Transverse colon (tissue), 4 donors: ENCODE measurements around the gene CHMP3. TPM values are rescaled to one million over a fixed set of nuclear protein-coding genes. Genes with fewer than 3 reads are reported as not detected.

ENCODE experiments used
- DNase-seq: peaks from one replicate; pipeline ENCODE4 v3.0.0-alpha.2; 2019
- H3K27ac ChIP-seq, 4 donors: fragments of 200-600 bp; sonication (generic); 2 replicates each; pipeline ENCODE4 v1.5.1; 2016 to 2018; ENCODE audit warnings: inconsistent platforms in 4 of 4
- H3K27me3 ChIP-seq: fragments of 200-600 bp; sonication (generic); 2 replicates; pipeline ENCODE4 v1.5.1; 2017; ENCODE audit warnings: inconsistent platforms
- H3K36me3 ChIP-seq, 4 donors: fragments of 200-600 bp; sonication (generic); 2 replicates each; pipeline ENCODE4 v1.5.1; 2017 to 2019; ENCODE audit warnings: inconsistent platforms in 4 of 4
- H3K4me1 ChIP-seq, 4 donors: fragments of 200-600 bp; sonication (generic); 2 replicates each; pipeline ENCODE4 v1.5.1; 2017 to 2020; ENCODE audit warnings: inconsistent platforms in 4 of 4
- H3K4me3 ChIP-seq, 4 donors: fragments of 200-600 bp; sonication (generic); 1 replicate in 1 of 4; 2 replicates in 3 of 4; pipeline versions ENCODE4 v1.5.1 to v1.6.1; 2017 to 2019; ENCODE audit warnings: inconsistent platforms in 4 of 4
- H3K9me3 ChIP-seq, 2 donors: fragments of 200-600 bp; sonication (generic); 2 replicates each; pipeline ENCODE4 v1.5.1; 2017 to 2019; ENCODE audit warnings: inconsistent platforms in 2 of 2
- EP300 ChIP-seq: sonication (generic); formaldehyde crosslinking; IDR thresholded peaks from one replicate; pipeline ENCODE4 v1.6.1; 2017; ENCODE audit warnings: antibody characterized with exemption, low read depth
- POLR2A ChIP-seq: fragments of 450-650 bp; IDR thresholded peaks from one replicate; pipeline ENCODE4 v1.6.1; 2016; ENCODE audit warnings: antibody characterized with exemption, mild to moderate bottlenecking, moderate library complexity
- POLR2AphosphoS5 ChIP-seq, 3 donors: sonication (generic); formaldehyde crosslinking; IDR thresholded peaks; one replicate each; pipeline ENCODE4 v1.6.1; 2016; ENCODE audit warnings: antibody characterized with exemption in 3 of 3
- WGBS, 2 donors: methylation state at CpG; one replicate each; pipeline ENCODE4 v1.1.5; 2018; ENCODE audit warnings: low coverage in 1 of 2; 5-methylcytosine and 5-hydroxymethylcytosine counted together
- in situ Hi-C, 4 donors: fragments of 200-750 bp; cut with MboI; loops; one replicate each; pipeline versions ENCODE4 v1.15.0 to v1.15.1; 2017; ENCODE audit warnings: low sequenced_read_pairs in 3 of 4, low pct_ligation_motif_present in 1 of 4, low pct_unique_long_range_greater_than_20kb in 1 of 4
- intact Hi-C: fragments of 100-400 bp; cut with DNase I; formaldehyde crosslinking; loops from one replicate; pipeline ENCODE4 v1.15.1; 2023; ENCODE audit warnings: low total_unique reads
- small RNA-seq, 4 donors: library from RNA; depleted of rRNA; stranded (forward); fragments of <200 nt; gene quantifications; one replicate each; pipeline ENCODE3, GENCODE V24; 2016
- total RNA-seq, 4 donors: library from RNA; depleted of rRNA; stranded (reverse); fragments of >200 nt; gene quantifications; one replicate each; pipeline ENCODE4 v1.1.0, GENCODE V29; 2016
- TF ChIP-seq, protein P1 (sequence below), 5 experiments: fragments of 200-600 bp in 3 of 5; fragments of 450-650 bp in 2 of 5; sonication (generic) in 3 of 5; IDR thresholded peaks; 1 replicate in 2 of 5; 2 replicates in 3 of 5; pipeline ENCODE4 v1.5.1; 2016 to 2017; ENCODE audit warnings: antibody characterized with exemption in 5 of 5, inconsistent platforms in 3 of 5, mild to moderate bottlenecking in 2 of 5, moderate library complexity in 1 of 5

CHMP3 gene
- total RNA-seq, 4 donors from 2014 or later: 83.8 to 200 (median 101) TPM

DNA sequence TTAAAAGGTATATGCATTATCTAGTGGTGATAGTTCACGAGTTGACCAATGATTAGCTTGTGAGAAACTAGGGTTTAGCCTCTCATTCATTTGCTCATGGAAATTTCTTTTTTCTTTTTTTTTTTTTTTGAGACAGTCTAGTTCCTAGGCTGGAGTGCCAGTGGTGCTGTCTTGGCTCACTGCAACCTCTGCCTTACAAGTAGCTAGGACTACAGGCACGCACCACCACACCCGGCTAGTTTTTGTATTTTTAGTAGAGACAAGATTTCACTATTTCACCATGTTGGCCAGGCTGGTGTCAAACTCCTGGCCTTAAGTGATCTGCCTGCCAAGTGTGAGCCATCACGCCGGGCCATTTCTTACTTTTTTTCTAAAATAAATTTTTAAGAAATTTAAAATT lies 108.1 kb downstream of the CHMP3 start:
- H3K27ac ChIP-seq: no peak overlapping the region

DNA sequence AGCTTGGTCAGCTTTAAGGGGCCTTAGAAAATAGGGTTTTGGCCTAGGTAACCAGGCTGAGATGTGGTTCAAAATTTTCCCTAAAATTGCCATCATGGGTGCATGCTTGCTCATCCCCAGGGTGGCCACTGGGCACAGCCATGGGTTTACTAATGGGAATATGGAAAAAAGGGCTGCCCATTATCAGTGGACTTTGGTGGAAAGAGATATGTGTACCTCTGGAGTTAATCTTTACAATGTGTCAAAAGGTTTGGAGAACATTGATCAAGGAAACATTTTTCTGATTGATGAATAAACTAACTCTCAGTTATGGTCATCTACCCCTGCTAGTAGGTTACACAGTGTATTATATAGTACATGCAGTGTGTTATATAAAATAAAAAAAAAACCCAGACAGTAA lies 109.0 kb downstream of the CHMP3 start:
- Histone ChIP-seq H3K36me3 (peaks cover 0 to 65% (median 33%) of the 10 kb centered on the region in 4 donors), H3K27me3 (no peaks in the 10 kb centered on the region), H3K27ac (peak overlapping the region in 2 of 4 donors; percentile 8 to 16), H3K4me3 (no peak overlapping the region), H3K9me3 (no peaks in the 10 kb centered on the region), H3K4me1 (peaks cover 8 to 23% (median 14%) of the 10 kb centered on the region in 4 donors)
- in situ Hi-C loops: no loop called here
- intact Hi-C loops: no loop called here
- no peak for DNase-seq
- TF ChIP-seq POLR2AphosphoS5 (IDR thresholded peaks at IDR 0.05) (no peak), POLR2A (no peak), EP300 (no peak)
- TF ChIP-seq, protein P1, sequence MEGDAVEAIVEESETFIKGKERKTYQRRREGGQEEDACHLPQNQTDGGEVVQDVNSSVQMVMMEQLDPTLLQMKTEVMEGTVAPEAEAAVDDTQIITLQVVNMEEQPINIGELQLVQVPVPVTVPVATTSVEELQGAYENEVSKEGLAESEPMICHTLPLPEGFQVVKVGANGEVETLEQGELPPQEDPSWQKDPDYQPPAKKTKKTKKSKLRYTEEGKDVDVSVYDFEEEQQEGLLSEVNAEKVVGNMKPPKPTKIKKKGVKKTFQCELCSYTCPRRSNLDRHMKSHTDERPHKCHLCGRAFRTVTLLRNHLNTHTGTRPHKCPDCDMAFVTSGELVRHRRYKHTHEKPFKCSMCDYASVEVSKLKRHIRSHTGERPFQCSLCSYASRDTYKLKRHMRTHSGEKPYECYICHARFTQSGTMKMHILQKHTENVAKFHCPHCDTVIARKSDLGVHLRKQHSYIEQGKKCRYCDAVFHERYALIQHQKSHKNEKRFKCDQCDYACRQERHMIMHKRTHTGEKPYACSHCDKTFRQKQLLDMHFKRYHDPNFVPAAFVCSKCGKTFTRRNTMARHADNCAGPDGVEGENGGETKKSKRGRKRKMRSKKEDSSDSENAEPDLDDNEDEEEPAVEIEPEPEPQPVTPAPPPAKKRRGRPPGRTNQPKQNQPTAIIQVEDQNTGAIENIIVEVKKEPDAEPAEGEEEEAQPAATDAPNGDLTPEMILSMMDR (IDR thresholded peaks at IDR 0.05): no peak

More for the DNA sequence above, 108.1 kb downstream of the CHMP3 start:
- Histone ChIP-seq H3K4me3 (no peak overlapping the region), H3K9me3 (no peaks in the 10 kb centered on the region), H3K36me3 (peaks cover 0 to 64% (median 30%) of the 10 kb centered on the region in 4 donors), H3K4me1 (peaks cover 8 to 19% (median 14%) of the 10 kb centered on the region in 4 donors), H3K27me3 (no peaks in the 10 kb centered on the region)
- intact Hi-C loops (no loop called here), in situ Hi-C loops (no loop called here)
- WGBS, 2 donors: 97 to 100% methylated on average over 1 to 5 of the region's 5 CpGs
- no peak for TF ChIP-seq EP300
- no peak for TF ChIP-seq POLR2AphosphoS5 (IDR thresholded peaks at IDR 0.05)
- no peak for TF ChIP-seq POLR2A
- TF ChIP-seq, protein P1 (IDR thresholded peaks at IDR 0.05): no peak
- DNase-seq: no peak

DNA sequence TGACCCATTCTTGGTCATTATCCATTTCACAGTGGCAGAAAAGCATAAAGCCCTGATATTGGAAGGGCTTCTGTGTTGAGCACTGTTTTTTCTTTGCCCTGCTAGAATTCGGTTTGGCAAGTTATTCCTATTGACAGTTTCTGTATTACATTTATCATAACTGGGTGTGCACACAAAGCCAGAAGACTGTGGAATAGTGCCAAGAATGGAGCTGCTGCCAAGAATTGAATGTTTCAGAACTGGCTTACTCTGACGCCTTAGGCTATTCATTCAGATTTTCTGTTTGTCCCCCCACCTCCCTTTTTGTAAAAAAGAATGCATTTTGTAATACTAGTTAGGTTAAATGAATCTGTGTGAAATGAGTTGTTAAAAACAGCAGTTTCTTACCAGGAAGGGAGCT lies 109.4 kb downstream of the CHMP3 start:
- DNase-seq: peak; percentile 56
- Histone ChIP-seq H3K4me3 (no peak overlapping the region), H3K27me3 (no peaks in the 10 kb centered on the region), H3K4me1 (peaks cover 8 to 27% (median 17%) of the 10 kb centered on the region in 4 donors), H3K36me3 (peaks cover 0 to 63% (median 32%) of the 10 kb centered on the region in 4 donors), H3K9me3 (no peaks in the 10 kb centered on the region), H3K27ac (peak overlapping the region in 2 of 4 donors; percentile 16 to 38)
- 17 to 33% methylated on average over 1 to 2 of the region's 2 CpGs for WGBS, 2 donors
- TF ChIP-seq EP300 (no peak), POLR2A (no peak), POLR2AphosphoS5 (IDR thresholded peaks at IDR 0.05) (no peak)
- TF ChIP-seq, protein P1 (IDR thresholded peaks at IDR 0.05): no peak
- in situ Hi-C loops (no loop called here), intact Hi-C loops (no loop called here)

Small RNA genes lying within 50 kb of the gene (small RNA-seq; reads per million reads assigned to genes)
- gene RNU6-640P: 0 to 0.24 (median 0) reads per million in 4 donors

Other genes with a start within 250 kb of the CHMP3 start
- 100 to 1,000 TPM in 1 of 4 donors, 10 to 100 TPM in 3; 14.1 to 196 (median 32.3) TPM for gene REEP1, start 225.8 kb downstream of the CHMP3 start, total RNA-seq
- 100 to 1,000 TPM in 1 of 4 donors, 10 to 100 TPM in 3; 40.4 to 173 (median 55.0) TPM for gene KDM3A, start 122.1 kb downstream of the CHMP3 start, total RNA-seq
- 100 to 1,000 TPM in 2 of 4 donors, 10 to 100 TPM in 2; 47.0 to 114 (median 103) TPM for gene RNF103, start 60.4 kb upstream of the CHMP3 start, total RNA-seq
- 10 to 100 TPM; 58.1 to 94.8 (median 72.4) TPM for gene RMND5A, start 156.8 kb upstream of the CHMP3 start, total RNA-seq
- gene CD8A, start 227.5 kb upstream of the CHMP3 start, total RNA-seq: 10 to 100 TPM in 1 of 4 donors, 1 to 10 TPM in 1, under 1 TPM in 2; 0.60 to 33.3 (median 2.5) TPM